ENCODE measurements around the gene LMTK3. TPM values are rescaled to one million over a fixed set of nuclear protein-coding genes. Genes with fewer than 3 reads are reported as not detected.

Gene LMTK3
- total RNA-seq, 3 donors from 2014 or later (not counting 1 experiment from before 2014, with no cell fraction given), result 0.64 to 2.9 (median 1.9) TPM

GRCh38 chr19:48473161-48473966, 38.3 kb downstream of the LMTK3 start:
- no peaks in the 10 kb centered on the region for H3K36me3 Mint-ChIP-seq
- ATAC-seq, result no peak
- peaks cover 14 to 59% of the 10 kb centered on the region in 2 donors for H3K4me1 Mint-ChIP-seq
- WGBS (ENCODE audit: insufficient coverage), result 94% methylated on average over 12 of the region's 14 CpGs
- H3K27ac Mint-ChIP-seq, result peak overlapping the region; percentile 13 to 65
- Histone ChIP-seq H3K4me3 (ENCODE audit: low read length) (no peak overlapping the region), H3K36me3 (ENCODE audit: control insufficient read depth, insufficient read depth, low read length) (peaks cover 42% of the 10 kb centered on the region), H3K27me3 (ENCODE audit: control insufficient read depth, insufficient read depth, low read length) (no peaks in the 10 kb centered on the region), H3K4me1 (ENCODE audit: control insufficient read depth, insufficient read depth, low read length) (peaks cover 35% of the 10 kb centered on the region), H3K27ac (ENCODE audit: low read length) (no peak overlapping the region), H3K9me3 (ENCODE audit: control insufficient read depth, insufficient read depth, low read length) (no peaks in the 10 kb centered on the region)
- DNase-seq, result no peak
- H3K9me3 Mint-ChIP-seq, result no peaks in the 10 kb centered on the region
- no peak overlapping the region for H3K4me3 Mint-ChIP-seq
- TF ChIP-seq CTCF (IDR thresholded peaks at IDR 0.05), result no peak
- intact Hi-C loops (cut with micrococcal nuclease), result no loop called here
- H3K27me3 Mint-ChIP-seq (ENCODE audit: low read depth in 2 of 2), result no peaks in the 10 kb centered on the region

- Histone ChIP-seq H3K27me3 (ENCODE audit: control insufficient read depth, insufficient read depth, low read length) (no peaks in the 10 kb centered on the region), H3K4me3 (ENCODE audit: low read length) (no peak overlapping the region), H3K36me3 (ENCODE audit: control insufficient read depth, insufficient read depth, low read length) (peaks cover 42% of the 10 kb centered on the region), H3K9me3 (ENCODE audit: control insufficient read depth, insufficient read depth, low read length) (no peaks in the 10 kb centered on the region), H3K27ac (ENCODE audit: low read length) (no peak overlapping the region), H3K4me1 (ENCODE audit: control insufficient read depth, insufficient read depth, low read length) (peaks cover 39% of the 10 kb centered on the region)
- peaks cover 14 to 66% of the 10 kb centered on the region in 2 donors for H3K4me1 Mint-ChIP-seq
- no peaks in the 10 kb centered on the region for H3K36me3 Mint-ChIP-seq
- no peak for TF ChIP-seq CTCF (IDR thresholded peaks at IDR 0.05)
- intact Hi-C loops (cut with micrococcal nuclease), result no loop called here
- H3K9me3 Mint-ChIP-seq, result no peaks in the 10 kb centered on the region
- DNase-seq, result no peak
- H3K27ac Mint-ChIP-seq, result no peak overlapping the region
- ATAC-seq, result no peak
- WGBS (ENCODE audit: insufficient coverage), result 96% methylated on average over 4 of the region's 4 CpGs
- no peak overlapping the region for H3K4me3 Mint-ChIP-seq
- no peaks in the 10 kb centered on the region for H3K27me3 Mint-ChIP-seq (ENCODE audit: low read depth in 2 of 2)
These were observed 39.8 kb downstream of the LMTK3 start for GRCh38 chr19:48471836-48472235.

- Mint-ChIP-seq H3K4me3 (peak overlapping the region; percentile 26), H3K36me3 (no peaks in the 10 kb centered on the region), H3K4me1 (peaks cover 14 to 65% of the 10 kb centered on the region in 2 donors), H3K27ac (peak overlapping the region in 1 of 2 donors; percentile 4), H3K9me3 (no peaks in the 10 kb centered on the region), H3K27me3 (ENCODE audit: low read depth in 2 of 2) (no peaks in the 10 kb centered on the region)
- Histone ChIP-seq H3K9me3 (ENCODE audit: control insufficient read depth, insufficient read depth, low read length) (no peaks in the 10 kb centered on the region), H3K27ac (ENCODE audit: low read length) (no peak overlapping the region), H3K27me3 (ENCODE audit: control insufficient read depth, insufficient read depth, low read length) (no peaks in the 10 kb centered on the region), H3K4me1 (ENCODE audit: control insufficient read depth, insufficient read depth, low read length) (peaks cover 39% of the 10 kb centered on the region), H3K36me3 (ENCODE audit: control insufficient read depth, insufficient read depth, low read length) (peaks cover 41% of the 10 kb centered on the region), H3K4me3 (ENCODE audit: low read length) (no peak overlapping the region)
- no peak for TF ChIP-seq CTCF (IDR thresholded peaks at IDR 0.05)
- intact Hi-C loops (cut with micrococcal nuclease), result no loop called here
- no peak for DNase-seq
- WGBS (ENCODE audit: insufficient coverage), result 98% methylated on average over 10 of the region's 10 CpGs
- ATAC-seq, result no peak
These were observed 40.8 kb downstream of the LMTK3 start for GRCh38 chr19:48470856-48471255.
